Muscle layer of duodenum (tissue), 2 donors: Measurements from ENCODE around the gene P2RX5.

Source experiments
- H3K27ac ChIP-seq: one replicate; pipeline ENCODE4 v1.7.0; 2013; ENCODE audit warnings: mild to moderate bottlenecking, low read length
- H3K27me3 ChIP-seq: one replicate; pipeline ENCODE4 v1.7.0; 2013; ENCODE audit warnings: low read depth, mild to moderate bottlenecking, control low read depth, low read length
- H3K36me3 ChIP-seq, 2 donors: one replicate each; pipeline ENCODE4 v1.7.0; 2013; ENCODE audit warnings: low read length in 2 of 2, control low read depth in 1 of 2, mild to moderate bottlenecking in 1 of 2; ENCODE audit not compliant: insufficient read depth in 2 of 2, control insufficient read depth in 1 of 2
- H3K4me1 ChIP-seq, 2 donors: one replicate each; pipeline ENCODE4 v1.7.0; 2013; ENCODE audit warnings: low read length in 2 of 2, mild to moderate bottlenecking in 2 of 2, control low read depth in 1 of 2, moderate library complexity in 1 of 2; ENCODE audit not compliant: insufficient read depth in 2 of 2, control insufficient read depth in 1 of 2
- H3K4me3 ChIP-seq, 2 donors: one replicate each; pipeline ENCODE4 v1.7.0; 2013; ENCODE audit warnings: low read length in 2 of 2, low read depth in 1 of 2, mild to moderate bottlenecking in 1 of 2
- H3K9me3 ChIP-seq, 2 donors: one replicate each; pipeline ENCODE4 v1.7.0; 2013; ENCODE audit warnings: low read length in 2 of 2, control low read depth in 1 of 2, mild to moderate bottlenecking in 1 of 2; ENCODE audit not compliant: control insufficient read depth in 1 of 2
- donor health status: healthy.

The P2RX5 gene

GRCh38 chr17:3691617-3692067, 4.3 kb downstream of the P2RX5 start:
- H3K9me3 ChIP-seq, result no peaks in the 10 kb centered on the region
- peaks cover 12% of the 10 kb centered on the region for H3K27me3 ChIP-seq
- no peak overlapping the region for H3K27ac ChIP-seq
- H3K4me3 ChIP-seq, result no peak overlapping the region
- H3K36me3 ChIP-seq, result no peaks in the 10 kb centered on the region
- H3K4me1 ChIP-seq, result peaks cover 0 to 14% of the 10 kb centered on the region in 2 donors

GRCh38 chr17:3690094-3690715, 5.8 kb downstream of the P2RX5 start:
- Histone ChIP-seq H3K27me3 (peaks cover 7% of the 10 kb centered on the region), H3K4me3 (no peak overlapping the region), H3K27ac (no peak overlapping the region)

GRCh38 chr17:3689262-3690093, 6.5 kb downstream of the P2RX5 start:
- no peak overlapping the region for H3K4me3 ChIP-seq
- H3K27me3 ChIP-seq, result peaks cover under 1% of the 10 kb centered on the region
- no peaks in the 10 kb centered on the region for H3K4me1 ChIP-seq
- H3K27ac ChIP-seq, result no peak overlapping the region
- H3K9me3 ChIP-seq, result no peaks in the 10 kb centered on the region
- no peaks in the 10 kb centered on the region for H3K36me3 ChIP-seq

More at GRCh38 chr17:3690094-3690715, 5.8 kb downstream of the P2RX5 start:
- no peaks in the 10 kb centered on the region for H3K36me3 ChIP-seq
- H3K9me3 ChIP-seq, result no peaks in the 10 kb centered on the region
- H3K4me1 ChIP-seq, result peaks cover 0 to 7% of the 10 kb centered on the region in 2 donors

- Histone ChIP-seq H3K27ac (no peak overlapping the region), H3K4me3 (no peak overlapping the region), H3K9me3 (no peaks in the 10 kb centered on the region), H3K27me3 (no peaks in the 10 kb centered on the region), H3K36me3 (no peaks in the 10 kb centered on the region), H3K4me1 (no peaks in the 10 kb centered on the region)
Measured at GRCh38 chr17:3688852-3689261, 7.1 kb downstream of the P2RX5 start.

GRCh38 chr17:3688027-3688553, 7.9 kb downstream of the P2RX5 start:
- H3K36me3 ChIP-seq, result no peaks in the 10 kb centered on the region
- H3K4me3 ChIP-seq, result no peak overlapping the region
- no peak overlapping the region for H3K27ac ChIP-seq
- H3K4me1 ChIP-seq, result no peaks in the 10 kb centered on the region
- no peaks in the 10 kb centered on the region for H3K27me3 ChIP-seq
- H3K9me3 ChIP-seq, result no peaks in the 10 kb centered on the region

GRCh38 chr17:3685174-3685573, 10.8 kb downstream of the P2RX5 start:
- Histone ChIP-seq H3K36me3 (no peaks in the 10 kb centered on the region), H3K4me1 (no peaks in the 10 kb centered on the region), H3K27me3 (no peaks in the 10 kb centered on the region), H3K4me3 (no peak overlapping the region), H3K9me3 (no peaks in the 10 kb centered on the region), H3K27ac (no peak overlapping the region)

GRCh38 chr17:3683054-3683511, 12.9 kb downstream of the P2RX5 start:
- Histone ChIP-seq H3K4me1 (no peaks in the 10 kb centered on the region), H3K9me3 (no peaks in the 10 kb centered on the region), H3K36me3 (no peaks in the 10 kb centered on the region), H3K27ac (no peak overlapping the region), H3K27me3 (no peaks in the 10 kb centered on the region), H3K4me3 (no peak overlapping the region)

- Histone ChIP-seq H3K36me3 (no peaks in the 10 kb centered on the region), H3K9me3 (no peaks in the 10 kb centered on the region), H3K4me1 (no peaks in the 10 kb centered on the region), H3K27me3 (no peaks in the 10 kb centered on the region), H3K27ac (no peak overlapping the region), H3K4me3 (no peak overlapping the region)
Measured at GRCh38 chr17:3682033-3682432, 13.9 kb downstream of the P2RX5 start.

GRCh38 chr17:3681565-3681964, 14.4 kb downstream of the P2RX5 start:
- H3K4me3 ChIP-seq, result no peak overlapping the region
- H3K27me3 ChIP-seq, result no peaks in the 10 kb centered on the region
- H3K9me3 ChIP-seq, result no peaks in the 10 kb centered on the region
- no peak overlapping the region for H3K27ac ChIP-seq
- no peaks in the 10 kb centered on the region for H3K4me1 ChIP-seq
- no peaks in the 10 kb centered on the region for H3K36me3 ChIP-seq

- no peak overlapping the region for H3K27ac ChIP-seq
- no peaks in the 10 kb centered on the region for H3K27me3 ChIP-seq
- H3K9me3 ChIP-seq, result no peaks in the 10 kb centered on the region
- H3K36me3 ChIP-seq, result no peaks in the 10 kb centered on the region
- no peak overlapping the region for H3K4me3 ChIP-seq
- H3K4me1 ChIP-seq, result no peaks in the 10 kb centered on the region
Measured at GRCh38 chr17:3681057-3681456, 14.9 kb downstream of the P2RX5 start.

GRCh38 chr17:3679531-3680126, 16.3 kb downstream of the P2RX5 start:
- no peaks in the 10 kb centered on the region for H3K4me1 ChIP-seq
- H3K27me3 ChIP-seq, result no peaks in the 10 kb centered on the region
- no peaks in the 10 kb centered on the region for H3K36me3 ChIP-seq
- H3K4me3 ChIP-seq, result no peak overlapping the region
- no peak overlapping the region for H3K27ac ChIP-seq
- no peaks in the 10 kb centered on the region for H3K9me3 ChIP-seq
